Fibroblast of the aortic adventitia (primary cell): ENCODE measurements around the gene HHATL. TPM values are rescaled to one million over a fixed set of nuclear protein-coding genes. Genes with fewer than 3 reads are reported as not detected.

ENCODE experiments used
- DNase-seq: peaks from one replicate; pipeline ENCODE4 v3.0.0-alpha.2; 2010; ENCODE audit warnings: low read depth
- H3K4me3 ChIP-seq: 2 replicates; pipeline ENCODE4 v1.5.1; 2011; ENCODE audit warnings: low read depth, mild to moderate bottlenecking, control low read depth, low read length, moderate library complexity
- total RNA-seq: library from RNA; depleted of rRNA; stranded (reverse); fragments of >200 nt; gene quantifications from 2 replicates; pipeline ENCODE4 v1.2.3, GENCODE V29; 2012; ENCODE audit warnings: low replicate concordance
- TF ChIP-seq, protein P1 (sequence below): IDR thresholded peaks from 2 replicates; pipeline ENCODE4 v1.5.1; 2011; ENCODE audit warnings: mild to moderate bottlenecking, low read length, control low read depth, inconsistent platforms; ENCODE audit not compliant: insufficient read depth

HHATL gene
- total RNA-seq, 1 donor = not detected

DNA sequence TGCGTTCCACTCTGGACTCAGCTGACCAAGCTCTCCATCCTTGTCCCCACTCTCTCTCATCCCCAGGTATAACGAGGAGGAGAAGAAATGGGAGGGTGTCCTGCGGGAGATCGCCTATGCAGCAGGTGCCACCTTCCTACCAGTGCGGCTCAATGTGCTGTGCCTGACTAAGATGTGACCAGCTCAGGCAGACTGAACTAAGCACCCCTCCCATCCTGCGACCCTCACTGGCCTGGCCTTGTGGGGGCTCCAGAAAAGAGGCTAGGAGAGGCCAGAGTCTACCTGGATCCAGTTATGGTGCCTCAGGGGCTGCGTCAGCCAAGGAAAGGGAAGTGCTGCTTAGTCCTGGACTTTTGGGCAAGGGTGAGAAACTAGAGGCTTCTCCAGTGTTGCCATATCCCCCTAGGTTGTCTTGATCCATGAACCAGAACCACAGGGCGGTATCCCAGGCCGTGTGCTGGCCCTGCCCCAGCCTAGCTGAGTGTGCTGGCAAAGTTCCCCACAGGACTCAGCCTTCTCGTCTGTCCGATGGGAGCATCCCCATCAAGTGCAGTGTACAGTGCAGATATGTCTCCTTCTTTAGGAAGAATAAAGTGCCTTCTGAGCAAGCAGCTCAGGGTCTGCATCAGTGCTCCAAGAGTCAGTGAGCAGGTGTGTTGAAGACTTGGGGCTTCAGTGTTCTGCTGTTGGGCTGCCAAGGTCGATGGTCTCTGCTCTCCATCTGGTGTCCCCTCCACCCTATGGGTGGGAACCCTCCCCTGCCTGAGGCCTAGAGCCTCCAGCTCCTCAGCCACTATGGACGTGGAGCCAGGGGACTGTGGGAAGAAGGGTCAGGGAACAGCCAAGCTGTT lies 10.6 kb downstream of the HHATL start:
- no peak overlapping the region for H3K4me3 ChIP-seq
- TF ChIP-seq, protein P1, sequence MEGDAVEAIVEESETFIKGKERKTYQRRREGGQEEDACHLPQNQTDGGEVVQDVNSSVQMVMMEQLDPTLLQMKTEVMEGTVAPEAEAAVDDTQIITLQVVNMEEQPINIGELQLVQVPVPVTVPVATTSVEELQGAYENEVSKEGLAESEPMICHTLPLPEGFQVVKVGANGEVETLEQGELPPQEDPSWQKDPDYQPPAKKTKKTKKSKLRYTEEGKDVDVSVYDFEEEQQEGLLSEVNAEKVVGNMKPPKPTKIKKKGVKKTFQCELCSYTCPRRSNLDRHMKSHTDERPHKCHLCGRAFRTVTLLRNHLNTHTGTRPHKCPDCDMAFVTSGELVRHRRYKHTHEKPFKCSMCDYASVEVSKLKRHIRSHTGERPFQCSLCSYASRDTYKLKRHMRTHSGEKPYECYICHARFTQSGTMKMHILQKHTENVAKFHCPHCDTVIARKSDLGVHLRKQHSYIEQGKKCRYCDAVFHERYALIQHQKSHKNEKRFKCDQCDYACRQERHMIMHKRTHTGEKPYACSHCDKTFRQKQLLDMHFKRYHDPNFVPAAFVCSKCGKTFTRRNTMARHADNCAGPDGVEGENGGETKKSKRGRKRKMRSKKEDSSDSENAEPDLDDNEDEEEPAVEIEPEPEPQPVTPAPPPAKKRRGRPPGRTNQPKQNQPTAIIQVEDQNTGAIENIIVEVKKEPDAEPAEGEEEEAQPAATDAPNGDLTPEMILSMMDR = no peak
- DNase-seq = no peak

GRCh38 chr3:42690766-42691680 lies 11.6 kb downstream of the HHATL start:
- TF ChIP-seq, protein P1 = no peak
- DNase-seq = no peak

DNA sequence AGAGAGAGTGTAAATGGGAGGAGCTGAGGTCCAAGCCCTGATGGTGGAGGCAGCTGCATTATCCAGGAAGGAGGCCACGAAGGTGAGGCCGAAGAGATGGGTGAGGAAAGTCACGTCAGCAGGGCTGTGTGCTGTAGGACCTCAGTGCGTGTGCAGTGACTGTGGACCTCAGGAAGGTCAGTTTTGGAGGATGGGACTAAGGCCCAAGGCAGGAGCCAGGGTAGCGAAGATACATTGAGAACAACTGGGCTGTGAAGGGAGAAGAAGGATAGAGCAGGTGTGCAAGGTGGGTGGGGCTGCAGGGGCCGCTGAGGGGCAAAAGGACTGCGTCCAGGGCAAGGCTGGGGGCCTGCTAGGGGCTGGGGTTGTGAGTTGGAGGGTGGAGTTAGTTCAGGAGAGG lies 12.4 kb downstream of the HHATL start:
- H3K4me3 ChIP-seq = no peak overlapping the region
- TF ChIP-seq, protein P1 = no peak
- DNase-seq = no peak

More at GRCh38 chr3:42690766-42691680, 11.6 kb downstream of the HHATL start:
- no peak overlapping the region for H3K4me3 ChIP-seq

DNA sequence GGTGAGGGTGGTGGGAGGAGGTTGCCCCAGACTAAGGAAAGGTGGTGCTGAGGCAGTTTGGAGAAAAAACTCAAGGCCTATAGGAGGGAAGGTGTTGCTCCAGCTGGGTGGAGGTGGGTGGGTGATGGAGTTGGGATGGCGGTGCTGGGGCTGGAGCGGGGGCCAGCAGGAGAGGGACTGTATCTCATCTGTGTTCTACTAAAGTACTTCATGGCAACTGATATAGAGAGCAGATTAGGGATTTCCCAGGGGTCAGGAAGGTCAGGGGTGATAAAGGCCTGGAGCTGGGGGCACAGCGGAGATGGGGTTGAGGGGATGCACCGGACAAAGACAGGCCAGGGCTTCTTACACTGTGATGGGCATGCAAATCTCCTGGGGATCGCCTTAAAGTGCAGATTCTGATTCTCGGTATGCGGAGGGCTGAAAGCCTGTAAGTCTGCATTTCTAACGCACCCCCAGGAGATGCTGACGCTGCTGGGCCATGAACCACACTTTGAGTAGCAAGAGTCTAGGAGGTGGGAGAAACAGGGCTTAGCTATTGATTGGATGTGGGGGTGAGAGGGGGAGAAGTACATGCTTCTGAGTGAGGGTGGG lies 13.1 kb downstream of the HHATL start:
- H3K4me3 ChIP-seq = no peak overlapping the region
- no peak for DNase-seq
- TF ChIP-seq, protein P1 = no peak

DNA sequence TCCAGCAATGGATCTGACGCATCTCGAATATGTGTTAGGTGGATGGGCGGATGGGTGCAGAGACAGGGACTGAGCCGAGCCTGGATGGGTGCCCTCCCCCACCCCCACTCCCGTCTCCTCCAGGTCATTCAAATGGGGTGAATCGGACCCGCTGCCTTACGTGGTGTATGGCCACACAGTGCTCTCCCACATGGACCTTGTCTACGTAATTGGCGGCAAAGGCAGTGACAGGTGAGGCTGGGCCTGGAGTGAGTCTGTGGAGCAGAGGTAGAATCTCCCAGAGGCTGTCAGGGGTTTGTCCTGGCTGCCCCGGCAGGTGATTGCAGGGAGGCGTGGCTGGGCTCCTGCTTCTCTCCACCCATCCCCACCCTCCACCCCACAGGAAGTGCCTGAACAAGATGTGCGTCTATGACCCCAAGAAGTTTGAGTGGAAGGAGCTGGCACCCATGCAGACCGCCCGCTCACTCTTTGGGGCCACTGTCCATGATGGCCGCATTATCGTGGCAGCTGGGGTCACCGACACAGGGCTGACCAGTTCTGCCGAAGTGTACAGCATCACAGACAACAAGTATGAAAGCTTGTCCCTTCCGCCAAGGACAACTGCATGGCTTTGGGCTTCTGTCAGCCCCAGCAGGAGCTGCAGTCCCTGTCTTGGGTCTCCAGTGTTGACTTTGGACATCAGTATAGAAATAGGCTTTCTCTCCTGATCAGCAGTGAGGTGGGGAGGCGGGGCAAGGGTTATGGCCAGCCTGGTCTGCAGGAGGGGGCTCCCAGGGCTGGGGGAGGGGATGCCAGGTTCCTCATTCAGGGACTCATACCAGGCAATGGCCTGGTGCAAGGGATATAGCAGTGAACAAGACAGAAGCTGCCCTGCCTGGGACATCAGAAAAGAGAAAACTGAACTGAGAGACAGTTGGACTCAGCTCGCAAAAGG lies 13.8 kb downstream of the HHATL start:
- DNase-seq = no peak
- no peak overlapping the region for H3K4me3 ChIP-seq
- TF ChIP-seq, protein P1 = no peak

- TF ChIP-seq, protein P1 = no peak
- H3K4me3 ChIP-seq = no peak overlapping the region
- DNase-seq = no peak
Observed at GRCh38 chr3:42688016-42688415, 14.6 kb downstream of the HHATL start.
